ENCODE measurements around the gene TXNDC11.

DNA sequence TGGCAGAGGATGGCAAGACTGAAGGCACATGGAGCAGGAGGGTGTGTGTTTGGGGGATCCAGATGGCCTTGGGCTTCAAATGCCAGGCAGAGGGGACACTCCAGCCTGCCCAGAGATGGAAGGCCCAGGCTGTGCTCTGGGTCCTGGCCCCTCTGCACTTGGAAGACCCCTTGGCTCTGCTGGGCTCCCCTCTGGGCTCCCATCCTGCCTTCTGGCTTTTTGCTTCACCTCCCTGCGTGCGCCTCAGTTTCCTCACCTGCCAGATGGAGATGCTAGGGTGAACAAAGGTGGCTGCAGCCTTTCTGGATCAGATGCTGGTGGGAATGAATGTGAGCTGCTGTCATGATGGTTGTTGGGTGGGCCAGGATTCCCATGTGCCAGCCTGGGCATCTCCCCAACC is 71.4 kb downstream of the TXNDC11 start:
- TF ChIP-seq, protein P1, sequence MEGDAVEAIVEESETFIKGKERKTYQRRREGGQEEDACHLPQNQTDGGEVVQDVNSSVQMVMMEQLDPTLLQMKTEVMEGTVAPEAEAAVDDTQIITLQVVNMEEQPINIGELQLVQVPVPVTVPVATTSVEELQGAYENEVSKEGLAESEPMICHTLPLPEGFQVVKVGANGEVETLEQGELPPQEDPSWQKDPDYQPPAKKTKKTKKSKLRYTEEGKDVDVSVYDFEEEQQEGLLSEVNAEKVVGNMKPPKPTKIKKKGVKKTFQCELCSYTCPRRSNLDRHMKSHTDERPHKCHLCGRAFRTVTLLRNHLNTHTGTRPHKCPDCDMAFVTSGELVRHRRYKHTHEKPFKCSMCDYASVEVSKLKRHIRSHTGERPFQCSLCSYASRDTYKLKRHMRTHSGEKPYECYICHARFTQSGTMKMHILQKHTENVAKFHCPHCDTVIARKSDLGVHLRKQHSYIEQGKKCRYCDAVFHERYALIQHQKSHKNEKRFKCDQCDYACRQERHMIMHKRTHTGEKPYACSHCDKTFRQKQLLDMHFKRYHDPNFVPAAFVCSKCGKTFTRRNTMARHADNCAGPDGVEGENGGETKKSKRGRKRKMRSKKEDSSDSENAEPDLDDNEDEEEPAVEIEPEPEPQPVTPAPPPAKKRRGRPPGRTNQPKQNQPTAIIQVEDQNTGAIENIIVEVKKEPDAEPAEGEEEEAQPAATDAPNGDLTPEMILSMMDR (IDR thresholded peaks at IDR 0.05; ENCODE audit: extremely low read depth in 1 of 2, insufficient read depth in 1 of 2, low read depth in 1 of 2, low read length in 2 of 2) = no peak
- TF ChIP-seq, protein P2, sequence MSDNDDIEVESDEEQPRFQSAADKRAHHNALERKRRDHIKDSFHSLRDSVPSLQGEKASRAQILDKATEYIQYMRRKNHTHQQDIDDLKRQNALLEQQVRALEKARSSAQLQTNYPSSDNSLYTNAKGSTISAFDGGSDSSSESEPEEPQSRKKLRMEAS (IDR thresholded peaks at IDR 0.05; ENCODE audit: insufficient read depth, insufficient read length) = no peak
- no peak for TF ChIP-seq EZH2 (IDR thresholded peaks at IDR 0.05; ENCODE audit: borderline replicate concordance, low read depth, low read length, severe bottlenecking)
- TF ChIP-seq POLR2A (IDR thresholded peaks at IDR 0.05; ENCODE audit: low read depth, low read length) = no peak
- no peak for TF ChIP-seq POLR2AphosphoS5 (IDR thresholded peaks at IDR 0.05; ENCODE audit: insufficient read depth, low read depth, low read length)
- no peak for TF ChIP-seq JUN (IDR thresholded peaks at IDR 0.05; ENCODE audit: borderline replicate concordance, insufficient read depth, insufficient read length, low read depth)
- TF ChIP-seq FOS (IDR thresholded peaks at IDR 0.05; ENCODE audit: borderline replicate concordance, insufficient read depth, low read length) = no peak
- no peak for TF ChIP-seq MYC (IDR thresholded peaks at IDR 0.05; ENCODE audit: low read depth, low read length)

All from endothelial cell of umbilical vein (primary cell).